GM18907 (cell line): Measurements from ENCODE around the gene HOXA13.

ENCODE experiments used
- ATAC-seq: cut with Tn5 transposase; IDR thresholded peaks from one replicate; pipeline ENCODE4 v1.9.1; 2021; ENCODE audit warnings: mild to moderate bottlenecking, moderate library complexity; ENCODE audit not compliant: unreplicated experiment

HOXA13 gene

GRCh38 chr7:27160546-27161213 is 39.2 kb downstream of the HOXA13 start:
- ATAC-seq: peak; percentile 63

- peak; percentile 15 for ATAC-seq
These were observed 39.7 kb downstream of the HOXA13 start for GRCh38 chr7:27160145-27160545.

- no peak for ATAC-seq
These were observed 40.4 kb downstream of the HOXA13 start for GRCh38 chr7:27159266-27160144.

- ATAC-seq: no peak
These were observed 41.2 kb downstream of the HOXA13 start for GRCh38 chr7:27158436-27159265.

- no peak for ATAC-seq
These were observed 42.0 kb downstream of the HOXA13 start for GRCh38 chr7:27157702-27158431.

- ATAC-seq: no peak
These were observed 42.8 kb downstream of the HOXA13 start for GRCh38 chr7:27156916-27157701.

GRCh38 chr7:27156508-27156898 is 43.4 kb downstream of the HOXA13 start, which contains the start of gene HOXA7:
TSS of gene HOXA7 (minus strand) at chr7:27156675. CDS start at chr7:27156545, 130 bp downstream.
- no peak for ATAC-seq

- no peak for ATAC-seq
These were observed 43.9 kb downstream of the HOXA13 start for GRCh38 chr7:27155816-27156507.

GRCh38 chr7:27154901-27155815 is 44.7 kb downstream of the HOXA13 start:
- no peak for ATAC-seq

GRCh38 chr7:27154369-27154768 is 45.5 kb downstream of the HOXA13 start:
- no peak for ATAC-seq

GRCh38 chr7:27153526-27153925 is 46.4 kb downstream of the HOXA13 start:
- ATAC-seq: no peak

- no peak for ATAC-seq
These were observed 47.0 kb downstream of the HOXA13 start for GRCh38 chr7:27152816-27153442.

GRCh38 chr7:27151931-27152815 is 47.7 kb downstream of the HOXA13 start, which contains the start of gene HOXA3:
TSS of gene HOXA3 (minus strand) at chr7:27152583. CDS start at chr7:27110640, 41,943 bp downstream.
- ATAC-seq: no peak

GRCh38 chr7:27151341-27151930 is 48.5 kb downstream of the HOXA13 start:
- no peak for ATAC-seq

- peak; percentile 88 for ATAC-seq
These were observed 49.1 kb downstream of the HOXA13 start for GRCh38 chr7:27150568-27151340.
